Parathyroid adenoma (tissue), 2 donors: ENCODE results near the gene ARSB.

Experiments
- H2AFZ ChIP-seq: fragments of 300-600 bp; sonication (generic); one replicate; pipeline ENCODE4 v1.7.0; 2017; ENCODE audit warnings: antibody characterized with exemption, mild to moderate bottlenecking
- H3K27ac ChIP-seq: fragments of 300-600 bp; sonication (generic); one replicate; pipeline ENCODE4 v1.7.0; 2017
- H3K27me3 ChIP-seq: fragments of 300-600 bp; sonication (generic); one replicate; pipeline ENCODE4 v1.7.0; 2017; ENCODE audit warnings: low read length; ENCODE audit not compliant: control insufficient read depth, insufficient read depth
- H3K36me3 ChIP-seq: fragments of 300-600 bp; sonication (generic); one replicate; pipeline ENCODE4 v1.7.0; 2017; ENCODE audit warnings: low read length; ENCODE audit not compliant: control insufficient read depth, insufficient read depth
- H3K4me1 ChIP-seq: fragments of 300-600 bp; sonication (generic); one replicate; pipeline ENCODE4 v1.7.0; 2017; ENCODE audit warnings: control low read depth
- H3K4me2 ChIP-seq: fragments of 300-600 bp; sonication (generic); one replicate; pipeline ENCODE4 v1.7.0; 2017; ENCODE audit warnings: low read length
- H3K4me3 ChIP-seq: fragments of 300-600 bp; sonication (generic); one replicate; pipeline ENCODE4 v1.7.0; 2017; ENCODE audit warnings: low read depth, low read length
- H3K79me2 ChIP-seq: fragments of 300-600 bp; sonication (generic); one replicate; pipeline ENCODE4 v1.7.0; 2017; ENCODE audit warnings: control low read depth
- H3K9ac ChIP-seq: fragments of 300-600 bp; sonication (generic); one replicate; pipeline ENCODE4 v1.7.0; 2017; ENCODE audit warnings: mild to moderate bottlenecking
- H3K9me3 ChIP-seq: fragments of 300-600 bp; sonication (generic); one replicate; pipeline ENCODE4 v1.7.0; 2017; ENCODE audit warnings: low read length; ENCODE audit not compliant: control insufficient read depth
- TF ChIP-seq, protein P1 (sequence below): fragments of 300-600 bp; sonication (generic); IDR thresholded peaks from one replicate; pipeline ENCODE4 v1.7.0; 2017; ENCODE audit warnings: antibody characterized with exemption, mild to moderate bottlenecking
- donor health status: primary hyperparathyroidism.

The ARSB gene

DNA sequence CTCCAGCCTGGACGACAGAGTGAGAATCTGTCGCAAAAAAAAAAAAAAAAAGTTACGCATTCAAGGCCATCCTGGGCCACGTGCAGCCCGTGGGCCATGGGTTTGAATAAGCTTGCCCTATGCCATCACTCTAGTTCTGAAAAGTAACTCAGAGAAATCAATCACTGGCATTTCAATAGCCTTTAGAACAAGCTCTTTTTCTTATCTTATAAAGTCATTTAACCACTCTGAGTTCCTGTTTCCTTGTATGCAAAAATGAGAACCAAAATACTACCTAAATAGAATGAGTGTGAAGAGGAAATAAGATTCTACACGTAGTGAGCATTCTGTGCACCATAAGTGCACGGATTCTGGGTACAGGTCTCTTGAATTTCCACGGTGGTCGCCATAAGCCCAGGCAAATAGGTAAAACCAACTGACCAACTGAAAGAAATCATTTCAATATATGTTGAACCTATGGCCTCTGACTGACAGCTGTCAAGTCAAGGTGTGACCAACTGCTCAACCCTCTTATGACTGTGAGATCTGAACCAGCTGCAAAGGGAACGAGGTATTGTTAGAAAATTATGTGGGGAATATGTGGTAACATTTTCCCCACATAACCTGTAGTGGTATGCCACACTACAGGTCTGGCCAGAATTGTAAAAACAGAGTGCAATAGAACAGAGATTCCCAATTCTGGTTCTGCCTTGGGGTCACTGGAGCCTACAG is 192.6 kb downstream of the ARSB start:
- Histone ChIP-seq H3K27me3 (no peaks in the 10 kb centered on the region), H3K27ac (no peak overlapping the region), H3K79me2 (no peaks in the 10 kb centered on the region), H3K4me2 (no peak overlapping the region), H3K9ac (no peak overlapping the region), H3K9me3 (no peaks in the 10 kb centered on the region), H3K36me3 (no peaks in the 10 kb centered on the region), H3K4me1 (no peaks in the 10 kb centered on the region), H3K4me3 (no peak overlapping the region), H2AFZ (no peak overlapping the region)
- TF ChIP-seq, protein P1, sequence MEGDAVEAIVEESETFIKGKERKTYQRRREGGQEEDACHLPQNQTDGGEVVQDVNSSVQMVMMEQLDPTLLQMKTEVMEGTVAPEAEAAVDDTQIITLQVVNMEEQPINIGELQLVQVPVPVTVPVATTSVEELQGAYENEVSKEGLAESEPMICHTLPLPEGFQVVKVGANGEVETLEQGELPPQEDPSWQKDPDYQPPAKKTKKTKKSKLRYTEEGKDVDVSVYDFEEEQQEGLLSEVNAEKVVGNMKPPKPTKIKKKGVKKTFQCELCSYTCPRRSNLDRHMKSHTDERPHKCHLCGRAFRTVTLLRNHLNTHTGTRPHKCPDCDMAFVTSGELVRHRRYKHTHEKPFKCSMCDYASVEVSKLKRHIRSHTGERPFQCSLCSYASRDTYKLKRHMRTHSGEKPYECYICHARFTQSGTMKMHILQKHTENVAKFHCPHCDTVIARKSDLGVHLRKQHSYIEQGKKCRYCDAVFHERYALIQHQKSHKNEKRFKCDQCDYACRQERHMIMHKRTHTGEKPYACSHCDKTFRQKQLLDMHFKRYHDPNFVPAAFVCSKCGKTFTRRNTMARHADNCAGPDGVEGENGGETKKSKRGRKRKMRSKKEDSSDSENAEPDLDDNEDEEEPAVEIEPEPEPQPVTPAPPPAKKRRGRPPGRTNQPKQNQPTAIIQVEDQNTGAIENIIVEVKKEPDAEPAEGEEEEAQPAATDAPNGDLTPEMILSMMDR = no peak

DNA sequence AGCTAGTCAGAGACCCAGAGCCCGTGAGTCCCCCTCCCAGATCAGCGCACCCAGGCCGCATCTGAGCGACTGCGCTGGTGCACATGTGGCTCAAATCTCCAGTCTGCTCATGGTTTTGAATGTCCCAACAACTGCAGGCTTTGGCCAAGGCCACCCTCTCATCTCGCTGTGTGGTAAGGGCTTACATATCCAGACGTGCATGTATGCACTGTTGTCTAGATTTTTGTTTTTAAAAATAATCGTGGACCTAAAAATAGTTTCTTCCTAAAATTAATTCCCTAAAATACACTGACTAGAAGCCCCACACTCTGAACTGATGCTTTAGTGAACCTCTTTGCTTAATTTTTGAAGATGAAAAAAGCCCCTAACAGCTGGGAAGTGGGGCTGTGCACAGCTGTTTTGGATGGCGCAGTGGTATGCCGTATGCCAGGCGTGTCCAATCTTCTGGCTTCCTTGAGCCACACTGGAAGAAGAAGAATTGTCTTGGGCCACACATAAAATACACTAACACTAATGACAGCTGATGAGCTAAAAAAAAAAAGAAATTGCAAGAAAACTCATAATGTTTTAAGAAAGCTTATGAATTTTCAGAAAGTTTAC is 193.5 kb downstream of the ARSB start:
- no peaks in the 10 kb centered on the region for H3K36me3 ChIP-seq
- H3K9me3 ChIP-seq = no peaks in the 10 kb centered on the region
- H2AFZ ChIP-seq = no peak overlapping the region
- H3K79me2 ChIP-seq = no peaks in the 10 kb centered on the region
- H3K27me3 ChIP-seq = no peaks in the 10 kb centered on the region
- no peak overlapping the region for H3K27ac ChIP-seq
- H3K4me3 ChIP-seq = no peak overlapping the region
- H3K4me1 ChIP-seq = no peaks in the 10 kb centered on the region
- no peak overlapping the region for H3K4me2 ChIP-seq
- TF ChIP-seq, protein P1 = no peak
- no peak overlapping the region for H3K9ac ChIP-seq

DNA sequence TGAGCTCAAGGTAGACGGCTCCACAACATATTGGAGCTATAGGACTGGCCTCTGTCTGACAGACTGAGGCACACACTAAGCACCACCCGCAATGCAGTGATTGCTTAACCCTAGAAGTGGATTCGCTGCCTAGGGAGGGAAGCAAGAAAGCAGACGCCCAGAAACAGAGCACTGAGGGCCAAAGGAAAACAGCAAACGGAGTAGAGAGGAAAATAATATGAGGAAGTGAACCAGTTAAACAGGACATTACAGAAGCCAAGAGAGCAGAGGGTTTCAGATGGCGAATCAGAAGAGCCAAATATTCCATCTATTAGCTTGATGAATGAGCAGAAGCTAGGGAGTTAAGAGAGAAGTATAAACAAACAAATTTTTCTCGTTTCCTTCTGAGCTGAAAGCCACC is 197.3 kb downstream of the ARSB start:
- Histone ChIP-seq H3K9ac (no peak overlapping the region), H3K79me2 (no peaks in the 10 kb centered on the region), H3K36me3 (no peaks in the 10 kb centered on the region), H3K4me2 (no peak overlapping the region), H3K4me1 (no peaks in the 10 kb centered on the region), H3K4me3 (no peak overlapping the region), H3K27me3 (no peaks in the 10 kb centered on the region), H3K9me3 (no peaks in the 10 kb centered on the region), H2AFZ (no peak overlapping the region), H3K27ac (no peak overlapping the region)
- TF ChIP-seq, protein P1 = no peak

- TF ChIP-seq, protein P1 = no peak
- H3K9ac ChIP-seq = no peak overlapping the region
- H3K4me2 ChIP-seq = no peak overlapping the region
- no peaks in the 10 kb centered on the region for H3K27me3 ChIP-seq
- H3K27ac ChIP-seq = no peak overlapping the region
- no peak overlapping the region for H2AFZ ChIP-seq
- H3K36me3 ChIP-seq = no peaks in the 10 kb centered on the region
- H3K4me3 ChIP-seq = no peak overlapping the region
- no peaks in the 10 kb centered on the region for H3K79me2 ChIP-seq
- no peaks in the 10 kb centered on the region for H3K9me3 ChIP-seq
- H3K4me1 ChIP-seq = no peaks in the 10 kb centered on the region
These were observed 199.7 kb downstream of the ARSB start for GRCh38 chr5:78785454-78785853.
